Liver (tissue), 3 donors: ENCODE measurements around the gene IL17REL.

Source experiments
- CTCF ChIP-seq: fragments of 150-350 bp; IDR thresholded peaks from 2 replicates; pipeline ENCODE4 v1.5.1; 2017; ENCODE audit warnings: improper control_type of control experiment, low read depth, low read length; ENCODE audit not compliant: missing input control
- HNF4G ChIP-seq: IDR thresholded peaks from 2 replicates; pipeline ENCODE4 v1.6.1; 2016; ENCODE audit warnings: antibody characterized with exemption
- JUND ChIP-seq, 2 donors: IDR thresholded peaks; 2 replicates each; pipeline ENCODE4 v1.6.1; 2016; ENCODE audit warnings: antibody characterized with exemption in 2 of 2
- TAF1 ChIP-seq: conservative IDR thresholded peaks from 2 replicates; pipeline ENCODE4 v1.6.1; 2016; ENCODE audit warnings: antibody characterized with exemption, mild to moderate bottlenecking
- donor health status: healthy.
- donor health status: healthy.

DNA sequence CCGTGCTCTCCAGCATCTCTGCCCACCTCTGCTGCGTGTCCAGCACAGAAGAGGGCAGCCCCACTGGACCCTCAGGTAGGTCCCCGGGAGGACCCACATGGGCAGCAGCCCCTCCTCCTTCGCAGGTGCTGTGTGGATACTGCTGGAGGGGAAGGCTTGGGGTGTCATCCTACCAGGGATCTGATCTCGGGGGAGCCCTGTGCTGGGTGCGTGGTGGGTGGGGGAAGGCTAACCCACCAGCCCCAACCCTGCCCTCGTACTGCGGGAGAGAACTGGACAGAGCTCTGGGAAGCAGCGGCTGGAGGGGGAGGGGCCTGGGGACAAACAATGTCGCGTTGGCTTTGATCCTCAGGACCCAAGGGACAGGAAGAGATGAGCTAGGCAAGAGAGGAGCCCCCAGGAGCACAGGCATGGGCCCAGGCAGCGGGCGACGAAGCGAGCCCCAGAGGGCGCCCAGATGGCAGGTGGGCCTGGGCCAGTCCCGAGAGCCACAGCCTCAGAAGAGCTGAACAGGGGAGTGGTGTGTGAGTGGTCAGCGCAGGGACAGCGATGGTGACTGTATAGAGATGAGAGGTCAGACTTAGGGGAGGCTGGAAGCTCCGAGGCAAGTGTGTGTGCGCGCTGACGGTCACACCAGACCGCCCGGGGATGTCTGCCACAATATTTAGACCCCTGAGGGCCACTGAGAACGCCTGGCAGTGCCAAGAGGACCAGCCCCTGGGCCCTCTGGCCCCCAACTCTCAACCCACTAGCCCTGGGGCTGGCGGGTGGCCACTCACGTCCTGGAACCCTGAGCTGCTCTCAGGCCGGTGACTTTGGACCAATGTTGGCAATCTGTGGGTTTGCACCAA is 53.4 kb downstream of the IL17REL start:
- no peak for TF ChIP-seq CTCF
- TF ChIP-seq JUND (IDR thresholded peaks at IDR 0.05) = peak; percentile 65 to 83
- no peak for TF ChIP-seq HNF4G
- no peak for TF ChIP-seq TAF1
